Central memory CD8-positive, alpha-beta T cell (primary cell): Measurements from ENCODE around the gene CCDC86.
A peak's percentile ranks its signal among the peaks of the same experiment; 100 is the strongest.

ENCODE experiments used
- ATAC-seq: fragments of 150-1000 bp; cut with Tn5 transposase; replicated peaks from 2 replicates; pipeline ENCODE4 v1.10.0; 2022; ENCODE audit warnings: mild to moderate bottlenecking, moderate FRiP score, moderate number of reproducible peaks; ENCODE audit not compliant: poor library complexity, severe bottlenecking; ENCODE audit errors: extremely low read depth
- DNase-seq, 2 donors: peaks; one replicate each; pipeline ENCODE4 v3.0.0; 2021; ENCODE audit warnings: low spot score in 2 of 2
- H3K27ac Mint-ChIP-seq: one replicate; pipeline ENCODE4 v1.8.0; 2022; ENCODE audit warnings: low read depth, mild to moderate bottlenecking, moderate library complexity, mixed read lengths
- H3K27me3 Mint-ChIP-seq: one replicate; pipeline ENCODE4 v1.8.0; 2022; ENCODE audit warnings: mixed read lengths
- H3K36me3 Mint-ChIP-seq: one replicate; pipeline ENCODE4 v1.8.0; 2022; ENCODE audit warnings: mild to moderate bottlenecking, moderate library complexity, mixed read lengths; ENCODE audit not compliant: insufficient read depth
- H3K4me1 Mint-ChIP-seq: one replicate; pipeline ENCODE4 v1.8.0; 2022; ENCODE audit warnings: mixed read lengths
- H3K4me3 Mint-ChIP-seq: one replicate; pipeline ENCODE4 v1.8.0; 2022; ENCODE audit warnings: mild to moderate bottlenecking, moderate library complexity, mixed read lengths
- H3K9me3 Mint-ChIP-seq: one replicate; pipeline ENCODE4 v1.8.0; 2022; ENCODE audit warnings: mixed read lengths

CCDC86 gene

GRCh38 chr11:60836866-60837515, 4.9 kb upstream of the CCDC86 start:
- ATAC-seq: no peak
- no peak for DNase-seq
- Mint-ChIP-seq H3K9me3 (no peaks in the 10 kb centered on the region), H3K27me3 (peaks cover 10% of the 10 kb centered on the region), H3K36me3 (peaks cover 11% of the 10 kb centered on the region), H3K4me1 (peaks cover 17% of the 10 kb centered on the region), H3K4me3 (no peak overlapping the region), H3K27ac (no peak overlapping the region)

DNA sequence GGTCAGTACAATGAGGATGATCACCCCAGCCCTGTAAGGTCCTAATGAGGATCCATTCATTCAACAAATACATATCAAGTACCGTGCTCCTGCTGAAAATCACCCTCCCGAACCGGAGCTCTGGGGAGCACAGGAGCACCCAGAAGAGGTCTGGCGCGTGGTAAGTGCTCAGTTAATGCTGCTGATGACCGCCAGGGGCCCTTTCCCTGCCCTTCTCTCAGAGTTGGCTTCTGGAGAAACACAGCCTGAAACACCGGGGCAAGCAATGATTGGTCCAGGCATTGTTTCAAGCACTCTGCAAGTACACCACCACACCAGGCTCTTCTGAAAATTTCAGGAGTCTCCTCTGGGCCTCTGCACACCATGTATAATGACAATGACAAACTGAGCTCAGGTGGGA, 3.8 kb upstream of the CCDC86 start:
- Mint-ChIP-seq H3K9me3 (no peaks in the 10 kb centered on the region), H3K27ac (no peak overlapping the region), H3K4me3 (no peak overlapping the region), H3K36me3 (peaks cover 17% of the 10 kb centered on the region), H3K4me1 (peaks cover 28% of the 10 kb centered on the region), H3K27me3 (no peaks in the 10 kb centered on the region)
- ATAC-seq: no peak
- no peak for DNase-seq

- Mint-ChIP-seq H3K27me3 (no peaks in the 10 kb centered on the region), H3K4me3 (peak overlapping the region; percentile 79), H3K4me1 (peaks cover 53% of the 10 kb centered on the region), H3K36me3 (peaks cover 29% of the 10 kb centered on the region), H3K27ac (peak overlapping the region; percentile 83), H3K9me3 (no peaks in the 10 kb centered on the region)
- DNase-seq (no peak), ATAC-seq (no peak)
These were observed 1.2 kb upstream of the CCDC86 start for GRCh38 chr11:60840470-60841430.

DNA sequence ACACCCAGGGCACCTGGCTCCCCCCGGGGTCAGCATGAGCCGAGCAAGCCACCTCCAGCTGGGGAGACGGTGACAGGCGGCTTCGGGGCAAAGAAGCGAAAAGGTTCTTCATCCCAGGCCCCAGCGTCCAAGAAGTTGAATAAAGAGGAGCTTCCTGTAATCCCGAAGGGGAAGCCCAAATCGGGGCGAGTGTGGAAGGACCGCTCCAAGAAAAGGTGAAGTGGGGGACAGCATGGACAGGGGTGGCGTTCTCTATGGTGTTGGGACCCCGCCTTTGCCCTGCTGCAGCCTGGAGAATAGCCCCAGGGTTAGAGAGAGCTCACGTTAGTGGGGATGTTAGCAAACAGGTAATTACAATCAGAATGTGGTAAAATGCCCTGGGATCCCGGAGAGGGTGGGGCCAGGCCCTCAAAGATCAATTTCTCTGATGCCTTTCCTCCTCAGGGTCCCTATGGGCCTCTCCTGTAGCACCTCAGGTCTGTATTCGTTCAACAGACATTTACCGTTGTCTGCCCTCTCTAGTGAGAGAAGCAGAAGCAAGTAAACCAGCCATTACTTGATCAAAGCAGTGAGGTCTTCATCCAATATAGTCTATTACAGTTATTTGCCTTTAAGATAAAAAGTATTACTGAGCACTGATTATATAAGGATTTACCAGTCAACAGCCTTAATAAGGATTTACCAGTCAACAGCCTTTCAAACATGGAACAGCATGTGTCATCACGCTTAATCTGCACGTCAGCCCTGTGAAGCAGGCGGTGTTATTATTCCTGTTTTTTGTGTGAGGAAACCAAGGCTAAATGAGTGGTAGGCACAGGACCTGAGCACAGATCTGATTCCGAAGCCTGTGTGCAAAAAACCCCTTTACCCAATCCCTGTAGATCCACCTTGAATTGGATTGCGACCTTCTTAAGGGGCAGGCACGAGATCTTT, 1.0 kb downstream of the CCDC86 start:
- H3K27ac Mint-ChIP-seq: peak overlapping the region; percentile 83
- H3K9me3 Mint-ChIP-seq: no peaks in the 10 kb centered on the region
- H3K36me3 Mint-ChIP-seq: peaks cover 34% of the 10 kb centered on the region
- no peaks in the 10 kb centered on the region for H3K27me3 Mint-ChIP-seq
- no peak for DNase-seq
- no peak for ATAC-seq
- peaks cover 48% of the 10 kb centered on the region for H3K4me1 Mint-ChIP-seq
- H3K4me3 Mint-ChIP-seq: peak overlapping the region; percentile 79

DNA sequence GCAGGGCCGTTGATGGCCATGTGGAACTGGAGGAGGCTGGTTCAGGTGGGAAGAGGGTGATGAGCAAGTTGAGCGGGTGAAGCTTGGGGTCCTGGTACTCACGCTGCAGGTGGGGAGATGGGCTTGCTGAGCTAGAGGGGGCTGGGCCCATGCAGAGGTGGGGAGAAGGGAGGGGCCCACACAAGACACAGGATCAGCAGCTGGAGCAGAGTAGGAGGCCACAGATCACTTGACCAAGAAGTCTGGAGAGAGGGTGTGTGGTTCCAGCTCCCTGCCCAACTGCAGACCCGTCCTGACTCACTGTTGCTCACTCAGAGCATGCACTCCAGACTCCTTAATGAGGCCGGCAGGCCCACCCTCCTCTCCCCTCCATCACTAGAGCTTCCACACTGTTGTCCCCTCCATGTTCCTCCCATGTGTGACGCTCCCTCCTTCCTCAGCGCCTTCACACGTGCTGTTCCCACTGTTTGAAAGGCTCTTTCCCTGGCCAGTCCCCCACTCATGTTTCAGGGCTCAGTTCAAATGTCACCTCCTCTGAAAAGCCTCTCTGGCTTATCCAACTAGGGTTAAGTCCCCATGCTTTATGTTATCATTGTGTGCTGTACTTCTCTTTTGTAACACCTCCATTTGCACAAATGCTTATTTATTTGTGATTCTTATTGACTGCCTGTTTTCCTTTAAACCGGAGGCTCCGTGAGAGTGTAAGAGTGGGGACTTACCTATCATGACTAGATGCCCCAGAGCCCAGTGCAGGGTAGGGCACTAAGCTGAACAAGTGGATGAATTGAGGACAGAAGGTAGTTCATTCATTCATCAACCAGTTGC, 2.3 kb downstream of the CCDC86 start:
- ATAC-seq: no peak
- Mint-ChIP-seq H3K4me1 (peaks cover 48% of the 10 kb centered on the region), H3K9me3 (no peaks in the 10 kb centered on the region), H3K27me3 (no peaks in the 10 kb centered on the region), H3K36me3 (peaks cover 42% of the 10 kb centered on the region), H3K27ac (peak overlapping the region; percentile 83), H3K4me3 (peak overlapping the region; percentile 79)
- no peak for DNase-seq

- H3K4me3 Mint-ChIP-seq: peak overlapping the region; percentile 79
- no peaks in the 10 kb centered on the region for H3K9me3 Mint-ChIP-seq
- peaks cover 48% of the 10 kb centered on the region for H3K4me1 Mint-ChIP-seq
- H3K27me3 Mint-ChIP-seq: no peaks in the 10 kb centered on the region
- H3K36me3 Mint-ChIP-seq: peaks cover 43% of the 10 kb centered on the region
- H3K27ac Mint-ChIP-seq: peak overlapping the region; percentile 83
- ATAC-seq (no peak), DNase-seq (no peak)
These were observed 2.9 kb downstream of the CCDC86 start for GRCh38 chr11:60844870-60845221.

GRCh38 chr11:60845338-60845737, 3.4 kb downstream of the CCDC86 start:
- H3K4me3 Mint-ChIP-seq: peak overlapping the region; percentile 79
- no peaks in the 10 kb centered on the region for H3K9me3 Mint-ChIP-seq
- H3K27ac Mint-ChIP-seq: no peak overlapping the region
- peaks cover 48% of the 10 kb centered on the region for H3K4me1 Mint-ChIP-seq
- no peak for DNase-seq
- H3K27me3 Mint-ChIP-seq: no peaks in the 10 kb centered on the region
- no peak for ATAC-seq
- H3K36me3 Mint-ChIP-seq: peaks cover 43% of the 10 kb centered on the region

GRCh38 chr11:60847281-60847680, 5.4 kb downstream of the CCDC86 start:
- DNase-seq (no peak), ATAC-seq (no peak)
- peaks cover 38% of the 10 kb centered on the region for H3K4me1 Mint-ChIP-seq
- no peak overlapping the region for H3K4me3 Mint-ChIP-seq
- H3K36me3 Mint-ChIP-seq: peaks cover 34% of the 10 kb centered on the region
- H3K27me3 Mint-ChIP-seq: no peaks in the 10 kb centered on the region
- no peaks in the 10 kb centered on the region for H3K9me3 Mint-ChIP-seq
- no peak overlapping the region for H3K27ac Mint-ChIP-seq

DNA sequence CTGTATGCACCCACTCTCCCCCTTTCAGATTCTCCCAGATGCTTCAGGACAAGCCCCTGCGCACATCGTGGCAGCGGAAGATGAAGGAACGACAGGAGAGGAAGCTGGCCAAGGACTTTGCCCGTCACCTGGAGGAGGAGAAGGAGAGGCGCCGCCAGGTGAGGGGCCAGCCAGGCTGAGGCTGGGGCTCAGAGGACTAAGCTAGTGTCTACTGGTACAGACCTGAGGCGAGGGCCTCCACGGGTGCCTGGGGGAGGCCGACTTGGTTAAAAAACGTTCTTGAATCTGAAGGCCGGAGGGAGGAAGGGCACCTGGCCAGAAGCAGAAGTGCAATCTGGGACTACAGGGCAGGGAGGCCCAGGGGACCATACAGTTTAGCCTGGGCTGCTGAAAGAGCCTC, 6.0 kb downstream of the CCDC86 start:
- H3K36me3 Mint-ChIP-seq: peaks cover 31% of the 10 kb centered on the region
- no peaks in the 10 kb centered on the region for H3K9me3 Mint-ChIP-seq

DNA sequence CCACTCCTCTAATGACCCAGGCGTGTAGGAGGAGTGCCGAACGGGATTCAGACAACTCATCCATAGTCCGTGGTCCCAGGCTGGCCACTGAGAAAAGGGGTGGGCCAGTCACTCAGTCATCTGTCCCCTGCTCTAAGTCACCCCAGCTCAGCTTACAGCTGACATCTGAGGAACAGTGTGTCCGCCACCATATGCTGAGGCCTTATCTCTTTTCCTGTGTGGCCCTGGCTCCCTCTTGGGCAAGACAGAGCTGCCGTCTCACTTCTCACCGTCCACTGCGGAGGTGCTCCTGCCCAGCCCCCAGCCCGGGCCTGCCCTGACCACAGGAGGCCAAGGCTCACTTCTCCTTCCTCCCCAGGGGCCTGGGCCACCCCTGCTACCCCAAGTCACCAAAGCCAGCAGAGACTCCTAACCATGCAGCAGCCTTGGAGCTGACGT, 6.8 kb downstream of the CCDC86 start:
- Mint-ChIP-seq H3K4me1 (peaks cover 23% of the 10 kb centered on the region), H3K27ac (no peak overlapping the region), H3K27me3 (no peaks in the 10 kb centered on the region), H3K36me3 (peaks cover 26% of the 10 kb centered on the region), H3K9me3 (no peaks in the 10 kb centered on the region), H3K4me3 (no peak overlapping the region)
- ATAC-seq (no peak), DNase-seq (no peak)

More for the DNA sequence above, 6.0 kb downstream of the CCDC86 start:
- Mint-ChIP-seq H3K4me1 (peaks cover 32% of the 10 kb centered on the region), H3K27ac (no peak overlapping the region), H3K27me3 (no peaks in the 10 kb centered on the region), H3K4me3 (no peak overlapping the region)
- DNase-seq (no peak), ATAC-seq (no peak)

- Mint-ChIP-seq H3K9me3 (no peaks in the 10 kb centered on the region), H3K4me1 (peaks cover 12% of the 10 kb centered on the region), H3K36me3 (peaks cover 22% of the 10 kb centered on the region), H3K27me3 (no peaks in the 10 kb centered on the region), H3K4me3 (no peak overlapping the region), H3K27ac (no peak overlapping the region)
- no peak for ATAC-seq
- DNase-seq: no peak
These were observed 8.0 kb downstream of the CCDC86 start for GRCh38 chr11:60849641-60850520.
